ENCODE measurements around the gene VAT1L. TPM values are rescaled to one million over a fixed set of nuclear protein-coding genes. Genes with fewer than 3 reads are reported as not detected.
A peak's percentile ranks its signal among the peaks of the same experiment; 100 is the strongest.

The VAT1L gene
- total and polyA plus RNA-seq, 2 experiments from 2014 or later = 11.0 to 24.4 TPM

GRCh38 chr16:78007121-78007520, 218.8 kb downstream of the VAT1L start (continued):
- TF ChIP-seq, protein P1, sequence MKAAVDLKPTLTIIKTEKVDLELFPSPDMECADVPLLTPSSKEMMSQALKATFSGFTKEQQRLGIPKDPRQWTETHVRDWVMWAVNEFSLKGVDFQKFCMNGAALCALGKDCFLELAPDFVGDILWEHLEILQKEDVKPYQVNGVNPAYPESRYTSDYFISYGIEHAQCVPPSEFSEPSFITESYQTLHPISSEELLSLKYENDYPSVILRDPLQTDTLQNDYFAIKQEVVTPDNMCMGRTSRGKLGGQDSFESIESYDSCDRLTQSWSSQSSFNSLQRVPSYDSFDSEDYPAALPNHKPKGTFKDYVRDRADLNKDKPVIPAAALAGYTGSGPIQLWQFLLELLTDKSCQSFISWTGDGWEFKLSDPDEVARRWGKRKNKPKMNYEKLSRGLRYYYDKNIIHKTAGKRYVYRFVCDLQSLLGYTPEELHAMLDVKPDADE (IDR thresholded peaks at IDR 0.05) = no peak
- TF ChIP-seq, protein P2, sequence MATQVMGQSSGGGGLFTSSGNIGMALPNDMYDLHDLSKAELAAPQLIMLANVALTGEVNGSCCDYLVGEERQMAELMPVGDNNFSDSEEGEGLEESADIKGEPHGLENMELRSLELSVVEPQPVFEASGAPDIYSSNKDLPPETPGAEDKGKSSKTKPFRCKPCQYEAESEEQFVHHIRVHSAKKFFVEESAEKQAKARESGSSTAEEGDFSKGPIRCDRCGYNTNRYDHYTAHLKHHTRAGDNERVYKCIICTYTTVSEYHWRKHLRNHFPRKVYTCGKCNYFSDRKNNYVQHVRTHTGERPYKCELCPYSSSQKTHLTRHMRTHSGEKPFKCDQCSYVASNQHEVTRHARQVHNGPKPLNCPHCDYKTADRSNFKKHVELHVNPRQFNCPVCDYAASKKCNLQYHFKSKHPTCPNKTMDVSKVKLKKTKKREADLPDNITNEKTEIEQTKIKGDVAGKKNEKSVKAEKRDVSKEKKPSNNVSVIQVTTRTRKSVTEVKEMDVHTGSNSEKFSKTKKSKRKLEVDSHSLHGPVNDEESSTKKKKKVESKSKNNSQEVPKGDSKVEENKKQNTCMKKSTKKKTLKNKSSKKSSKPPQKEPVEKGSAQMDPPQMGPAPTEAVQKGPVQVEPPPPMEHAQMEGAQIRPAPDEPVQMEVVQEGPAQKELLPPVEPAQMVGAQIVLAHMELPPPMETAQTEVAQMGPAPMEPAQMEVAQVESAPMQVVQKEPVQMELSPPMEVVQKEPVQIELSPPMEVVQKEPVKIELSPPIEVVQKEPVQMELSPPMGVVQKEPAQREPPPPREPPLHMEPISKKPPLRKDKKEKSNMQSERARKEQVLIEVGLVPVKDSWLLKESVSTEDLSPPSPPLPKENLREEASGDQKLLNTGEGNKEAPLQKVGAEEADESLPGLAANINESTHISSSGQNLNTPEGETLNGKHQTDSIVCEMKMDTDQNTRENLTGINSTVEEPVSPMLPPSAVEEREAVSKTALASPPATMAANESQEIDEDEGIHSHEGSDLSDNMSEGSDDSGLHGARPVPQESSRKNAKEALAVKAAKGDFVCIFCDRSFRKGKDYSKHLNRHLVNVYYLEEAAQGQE (IDR thresholded peaks at IDR 0.05; ENCODE audit: unreplicated experiment) = no peak
- TF ChIP-seq NANOG (IDR thresholded peaks at IDR 0.05; ENCODE audit: borderline replicate concordance) = no peak

DNA sequence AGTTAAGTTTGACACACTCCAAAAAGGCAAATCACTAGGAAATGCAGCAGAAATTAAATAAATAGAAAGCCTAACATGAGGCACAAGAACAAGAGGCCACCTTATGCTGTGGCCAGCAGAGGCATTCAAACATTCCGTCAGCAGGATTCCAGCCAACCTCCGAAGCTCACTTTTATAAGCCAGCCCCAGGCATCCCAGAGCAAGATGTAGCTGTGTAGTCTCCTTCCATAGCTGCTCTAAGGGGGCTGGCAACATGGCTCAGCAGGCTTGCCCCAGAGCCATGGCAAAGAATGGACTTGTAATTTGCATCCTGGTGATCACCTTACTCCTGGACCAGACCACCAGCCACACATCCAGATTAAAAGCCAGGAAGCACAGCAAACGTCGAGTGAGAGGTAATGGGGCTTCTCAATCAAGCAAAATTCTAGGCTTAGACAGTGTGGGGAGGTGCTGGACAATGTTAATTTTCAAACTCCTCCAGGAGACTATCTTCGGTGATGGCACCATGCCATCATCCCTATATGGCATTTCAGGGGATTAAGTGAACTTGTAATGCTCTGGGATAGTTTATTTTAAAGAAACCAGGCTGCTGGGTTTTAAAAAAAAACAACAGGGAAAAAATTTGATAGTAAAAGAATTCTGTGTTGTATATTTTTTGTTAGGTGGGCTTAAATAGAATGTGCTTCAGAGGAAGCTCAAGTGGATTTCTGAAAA, 234.1 kb downstream of the VAT1L start, which contains the start of gene CLEC3A:
CLEC3A (plus strand) TSS at position 202 of the 714 bp plus-strand sequence; CDS start at position 281, 79 bp downstream.
- H3K4me1 ChIP-seq (ENCODE audit: insufficient read depth) = peaks cover 8% of the 10 kb centered on the region
- Mint-ChIP-seq H3K27me3 (ENCODE audit: insufficient read depth, low read depth, poor library complexity) (peaks cover 2% of the 10 kb centered on the region), H3K36me3 (ENCODE audit: low read depth) (no peaks in the 10 kb centered on the region; the same call in 2 of the 3 replicates), H3K9me3 (no peaks in the 10 kb centered on the region), H3K27ac (no peak within 1 kb of the TSS), H3K4me1 (peaks cover 23% of the 10 kb centered on the region; the same call in 2 of the 3 replicates), H3K4me3 (no peak within 1 kb of the TSS)
- no peak within 1 kb of the TSS for H2AFZ ChIP-seq
- H3K9me2 ChIP-seq (ENCODE audit: insufficient read depth) = no peaks in the 10 kb centered on the region
- H3K27me3 ChIP-seq (ENCODE audit: insufficient read depth) = no peaks in the 10 kb centered on the region
- no peaks in the 10 kb centered on the region for H3K79me2 ChIP-seq (replicated peaks; ENCODE audit: insufficient read depth)
- H4K20me1 ChIP-seq (replicated peaks; ENCODE audit: insufficient read depth) = no peaks in the 10 kb centered on the region; the same call in 1 of the 2 replicates
- DNase-seq (ENCODE audit: low spot score) (peak; percentile 37), ATAC-seq (peak; percentile 84)
- H3K4me3 ChIP-seq = no peak within 1 kb of the TSS
- no peak within 1 kb of the TSS for H3K27ac ChIP-seq (ENCODE audit: low read depth)
- H3F3A ChIP-seq (replicated peaks; ENCODE audit: low read depth) = no peaks in the 10 kb centered on the region
- no peaks in the 10 kb centered on the region for H3K36me3 ChIP-seq (ENCODE audit: insufficient read depth)
- no peak within 1 kb of the TSS for H3K4me2 ChIP-seq
- TF ChIP-seq ZNF462 (CRISPR knock-in tag; IDR thresholded peaks at IDR 0.05) (no peak), STAT1 (IDR thresholded peaks at IDR 0.05; ENCODE audit: unreplicated experiment) (no peak), NANOG (IDR thresholded peaks at IDR 0.05; ENCODE audit: borderline replicate concordance) (no peak), EZH2 (IDR thresholded peaks at IDR 0.05; ENCODE audit: low read depth, unreplicated experiment) (no peak), CREB1 (CRISPR knock-in tag; IDR thresholded peaks at IDR 0.05; ENCODE audit: low read depth) (no peak), CTCF (conservative IDR thresholded peaks at IDR 0.05; ENCODE audit: low read depth in 2 of 2) (no peak), ZNF114 (CRISPR knock-in tag; IDR thresholded peaks at IDR 0.05) (no peak)
- TF ChIP-seq, protein P1 (IDR thresholded peaks at IDR 0.05) = no peak

Data from GM23338 (cell line).